A204.1 (cell line): ENCODE measurements around the gene CD300A.
"Not testable (repeated sequence)": the region's sequence is repeated elsewhere in the genome, so short reads cannot be mapped to it uniquely, and the experiment has no call there.

Source experiments
- FAIRE-seq: peaks from 2 replicates; lab custom pipeline; 2012; peaks lifted over from hg19 to GRCh38; lab: Jason Lieb, UNC

The CD300A gene

DNA sequence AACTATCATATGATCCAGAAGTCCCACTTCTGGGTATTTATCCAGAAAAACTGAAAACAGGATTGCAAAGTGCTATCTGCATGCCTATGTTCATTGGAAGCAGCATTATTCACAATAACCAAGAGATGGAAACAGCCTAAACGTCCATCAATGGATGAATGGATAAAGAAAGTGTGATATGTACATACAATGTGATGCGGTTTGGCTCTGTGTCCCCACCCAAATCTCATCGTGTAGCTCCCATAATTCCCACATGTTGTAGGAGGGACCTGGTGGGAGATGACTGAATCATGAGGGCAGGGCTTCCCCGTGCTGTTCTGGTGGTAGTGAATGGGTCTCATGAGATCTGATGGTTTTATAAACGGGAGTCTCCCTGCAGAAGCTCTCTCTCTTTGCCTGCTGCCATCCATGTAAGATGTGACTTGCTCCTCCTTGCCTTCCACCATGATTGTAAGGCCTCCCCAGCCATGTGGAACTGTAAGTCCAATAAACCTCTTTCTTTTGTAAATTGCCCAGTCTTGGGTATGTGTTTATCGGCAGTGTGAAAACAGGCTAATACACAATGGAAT, 52.1 kb downstream of the CD300A start:
- FAIRE-seq: not testable (repeated sequence)

DNA sequence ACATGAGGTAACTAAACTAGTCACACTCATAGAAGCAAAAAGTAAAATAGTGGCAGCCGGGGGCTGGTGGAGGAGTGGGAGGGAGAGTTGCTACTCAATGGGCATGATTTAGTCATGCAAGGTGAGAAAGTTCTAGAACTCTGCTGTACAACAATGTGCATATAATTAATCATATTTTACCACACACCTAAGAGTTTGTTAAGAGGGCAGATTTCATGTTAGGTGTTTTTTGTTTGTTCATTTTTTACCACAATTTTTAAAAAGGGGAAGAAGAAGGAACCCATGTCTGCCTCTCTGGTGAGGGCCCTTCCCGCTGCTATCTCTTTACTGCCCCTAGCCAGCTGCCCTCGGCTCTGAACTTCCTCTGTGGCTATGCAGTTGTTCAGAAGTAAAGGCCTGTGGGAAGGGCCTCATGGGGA, 53.6 kb downstream of the CD300A start:
- no peak for FAIRE-seq

GRCh38 chr17:74520790-74521480, 54.5 kb downstream of the CD300A start:
- no peak for FAIRE-seq

DNA sequence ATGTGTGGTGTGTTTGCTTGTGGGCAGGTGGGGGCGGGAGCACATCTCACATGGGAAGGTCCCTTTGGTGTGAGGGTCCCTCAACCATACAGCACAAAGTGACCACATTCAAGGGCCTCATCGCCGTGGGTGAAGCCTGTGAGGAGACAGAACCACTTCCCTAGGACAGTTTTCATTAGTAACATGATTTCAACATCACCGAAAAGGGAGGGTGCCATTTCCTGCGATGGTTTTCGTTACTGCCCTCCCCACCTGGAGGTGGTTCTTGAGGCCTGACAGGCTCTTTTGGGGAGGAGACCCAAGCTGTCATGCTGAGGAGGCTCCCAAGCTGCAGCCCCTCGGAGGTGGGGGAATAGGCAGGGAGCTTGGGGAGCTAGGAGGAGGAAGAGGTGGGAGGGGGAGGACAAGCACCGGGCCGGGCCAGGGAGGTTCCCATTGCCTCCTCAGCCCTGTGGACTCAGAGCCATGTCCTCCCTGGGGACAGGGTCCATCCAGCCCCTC, 55.3 kb downstream of the CD300A start:
- no peak for FAIRE-seq

- FAIRE-seq: no peak
Measured at GRCh38 chr17:74522381-74523105, 56.1 kb downstream of the CD300A start.

DNA sequence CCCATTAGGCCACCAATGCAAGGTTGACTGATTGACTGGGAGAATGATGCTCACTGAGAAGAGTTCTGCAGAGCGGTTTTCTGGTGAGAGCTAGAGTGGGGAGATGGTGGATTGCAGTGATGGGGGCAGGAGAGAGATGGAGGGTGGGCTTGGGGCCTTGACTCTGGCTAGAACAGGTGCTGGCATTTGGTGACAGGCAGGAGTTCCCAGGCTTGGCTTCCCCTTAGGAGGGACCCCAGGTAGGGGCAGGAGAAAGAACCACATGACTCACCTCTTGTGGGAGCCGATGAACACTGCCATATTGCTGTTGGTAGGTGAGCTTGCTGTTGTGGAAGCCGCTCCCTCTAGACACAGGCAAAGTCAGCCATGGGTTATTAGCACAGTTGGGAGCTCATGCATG, 56.9 kb downstream of the CD300A start:
- no peak for FAIRE-seq

GRCh38 chr17:74524653-74525464, 58.4 kb downstream of the CD300A start:
- no peak for FAIRE-seq

GRCh38 chr17:74525465-74525725, 59.0 kb downstream of the CD300A start:
- FAIRE-seq: no peak

- FAIRE-seq: no peak
Measured at GRCh38 chr17:74525781-74526288, 59.4 kb downstream of the CD300A start.

- FAIRE-seq: no peak
Measured at GRCh38 chr17:74526681-74527080, 60.2 kb downstream of the CD300A start.

GRCh38 chr17:74527081-74527480, 60.6 kb downstream of the CD300A start:
- no peak for FAIRE-seq

DNA sequence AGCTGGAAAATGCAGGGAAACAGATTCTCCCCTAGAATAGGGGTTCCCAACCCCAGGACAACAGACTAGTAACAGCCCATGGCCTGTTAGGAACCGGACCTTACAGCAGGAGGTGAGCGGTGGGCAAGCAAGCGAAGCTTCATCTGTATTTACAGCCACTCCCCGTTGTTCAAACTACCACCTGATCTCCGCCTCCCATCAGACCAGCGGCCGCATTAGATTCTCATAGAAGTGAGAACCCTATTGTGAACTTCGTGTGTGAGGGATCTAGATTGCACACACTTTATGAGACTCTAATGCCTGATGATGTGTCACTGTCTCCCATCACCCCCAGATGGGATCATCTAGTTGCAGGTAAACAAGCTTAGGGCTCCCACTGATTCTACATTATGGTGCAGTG, 61.3 kb downstream of the CD300A start:
- FAIRE-seq: no peak

- FAIRE-seq: no peak
Measured at GRCh38 chr17:74528491-74529199, 62.2 kb downstream of the CD300A start.

- FAIRE-seq: no peak
Measured at GRCh38 chr17:74529243-74529642, 62.8 kb downstream of the CD300A start.

DNA sequence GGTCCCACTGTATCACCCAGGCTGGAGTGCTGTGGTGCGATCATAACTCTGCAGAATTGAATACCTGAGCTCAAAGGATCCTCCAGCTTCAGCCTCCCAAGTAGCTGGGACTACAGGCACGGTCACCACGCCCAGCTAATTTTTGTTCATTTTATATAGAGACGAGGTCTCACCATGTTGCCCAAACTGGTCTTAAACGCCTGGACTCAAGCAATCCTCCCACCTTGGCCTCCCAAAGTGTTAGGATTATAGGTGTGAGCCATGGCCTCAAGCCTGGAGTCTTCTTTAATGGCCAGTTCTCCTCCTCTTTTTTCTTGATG, 64.4 kb downstream of the CD300A start:
- FAIRE-seq: no peak

DNA sequence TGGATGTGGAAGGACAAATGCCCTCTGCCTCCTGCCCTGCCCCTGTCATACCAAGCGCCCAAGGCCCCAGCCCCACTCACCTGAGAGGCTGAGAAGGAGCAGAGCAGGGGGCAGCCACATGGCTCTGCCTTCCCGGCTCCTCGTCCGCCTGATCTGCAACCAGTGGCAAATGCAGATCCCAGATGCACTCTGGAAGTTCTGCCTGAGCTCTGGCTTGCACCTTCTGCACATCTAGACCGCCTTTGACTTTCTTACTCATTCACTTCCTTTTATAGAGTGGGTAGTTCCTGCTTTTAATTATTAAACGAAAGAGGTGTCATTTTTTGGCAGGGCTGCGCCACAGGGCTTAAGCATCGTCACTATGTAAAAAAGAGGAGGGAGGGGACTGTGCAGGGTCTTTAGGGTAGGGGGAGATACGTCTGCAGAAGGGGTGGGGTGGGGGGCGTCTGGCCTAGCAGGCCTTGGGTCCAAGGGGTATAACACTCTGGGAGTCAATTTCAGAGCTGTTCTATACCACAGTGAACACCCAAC, 64.9 kb downstream of the CD300A start, which contains the start of gene CD300LB:
Gene CD300LB, minus strand, starts transcription at position 245 of the 531 bp plus-strand sequence. Its CDS starts 125 bp downstream, at position 120.
- no peak for FAIRE-seq

GRCh38 chr17:74532115-74532514, 65.7 kb downstream of the CD300A start:
- no peak for FAIRE-seq
